Measurements from ENCODE around the gene WDFY3.

Gene WDFY3

DNA sequence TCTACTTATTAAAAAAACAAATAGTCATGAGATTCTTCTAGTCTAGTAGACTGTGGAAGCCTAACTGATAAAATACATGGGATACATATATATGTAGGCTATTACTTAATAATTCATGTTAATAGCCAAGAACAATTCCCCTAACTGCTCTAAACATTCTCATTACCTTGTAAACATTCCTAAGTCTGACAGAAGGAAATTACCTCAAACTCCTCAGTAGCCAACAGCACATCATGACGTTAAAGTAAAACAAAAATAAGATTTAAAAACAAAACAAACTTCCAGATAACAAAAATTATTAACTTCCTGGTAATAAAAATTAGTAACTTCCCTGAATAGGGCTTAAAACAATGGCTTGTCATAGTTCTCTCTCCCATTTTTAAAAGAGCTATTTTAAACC is 109.2 kb downstream of the WDFY3 start:
- Histone ChIP-seq H3K27me3 (ENCODE audit: insufficient read depth, poor library complexity, severe bottlenecking) (no peaks in the 10 kb centered on the region), H3K27ac (replicated peaks) (no peak overlapping the region), H3K4me3 (replicated peaks; ENCODE audit: insufficient read depth, low read length) (no peak overlapping the region)
- no peak for DNase-seq (ENCODE audit: low read depth in 1 of 2, low spot score in 1 of 2)
- TF ChIP-seq, protein P1, sequence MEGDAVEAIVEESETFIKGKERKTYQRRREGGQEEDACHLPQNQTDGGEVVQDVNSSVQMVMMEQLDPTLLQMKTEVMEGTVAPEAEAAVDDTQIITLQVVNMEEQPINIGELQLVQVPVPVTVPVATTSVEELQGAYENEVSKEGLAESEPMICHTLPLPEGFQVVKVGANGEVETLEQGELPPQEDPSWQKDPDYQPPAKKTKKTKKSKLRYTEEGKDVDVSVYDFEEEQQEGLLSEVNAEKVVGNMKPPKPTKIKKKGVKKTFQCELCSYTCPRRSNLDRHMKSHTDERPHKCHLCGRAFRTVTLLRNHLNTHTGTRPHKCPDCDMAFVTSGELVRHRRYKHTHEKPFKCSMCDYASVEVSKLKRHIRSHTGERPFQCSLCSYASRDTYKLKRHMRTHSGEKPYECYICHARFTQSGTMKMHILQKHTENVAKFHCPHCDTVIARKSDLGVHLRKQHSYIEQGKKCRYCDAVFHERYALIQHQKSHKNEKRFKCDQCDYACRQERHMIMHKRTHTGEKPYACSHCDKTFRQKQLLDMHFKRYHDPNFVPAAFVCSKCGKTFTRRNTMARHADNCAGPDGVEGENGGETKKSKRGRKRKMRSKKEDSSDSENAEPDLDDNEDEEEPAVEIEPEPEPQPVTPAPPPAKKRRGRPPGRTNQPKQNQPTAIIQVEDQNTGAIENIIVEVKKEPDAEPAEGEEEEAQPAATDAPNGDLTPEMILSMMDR (IDR thresholded peaks at IDR 0.05; ENCODE audit: insufficient read depth, low read length), result no peak
- TF ChIP-seq, protein P2, sequence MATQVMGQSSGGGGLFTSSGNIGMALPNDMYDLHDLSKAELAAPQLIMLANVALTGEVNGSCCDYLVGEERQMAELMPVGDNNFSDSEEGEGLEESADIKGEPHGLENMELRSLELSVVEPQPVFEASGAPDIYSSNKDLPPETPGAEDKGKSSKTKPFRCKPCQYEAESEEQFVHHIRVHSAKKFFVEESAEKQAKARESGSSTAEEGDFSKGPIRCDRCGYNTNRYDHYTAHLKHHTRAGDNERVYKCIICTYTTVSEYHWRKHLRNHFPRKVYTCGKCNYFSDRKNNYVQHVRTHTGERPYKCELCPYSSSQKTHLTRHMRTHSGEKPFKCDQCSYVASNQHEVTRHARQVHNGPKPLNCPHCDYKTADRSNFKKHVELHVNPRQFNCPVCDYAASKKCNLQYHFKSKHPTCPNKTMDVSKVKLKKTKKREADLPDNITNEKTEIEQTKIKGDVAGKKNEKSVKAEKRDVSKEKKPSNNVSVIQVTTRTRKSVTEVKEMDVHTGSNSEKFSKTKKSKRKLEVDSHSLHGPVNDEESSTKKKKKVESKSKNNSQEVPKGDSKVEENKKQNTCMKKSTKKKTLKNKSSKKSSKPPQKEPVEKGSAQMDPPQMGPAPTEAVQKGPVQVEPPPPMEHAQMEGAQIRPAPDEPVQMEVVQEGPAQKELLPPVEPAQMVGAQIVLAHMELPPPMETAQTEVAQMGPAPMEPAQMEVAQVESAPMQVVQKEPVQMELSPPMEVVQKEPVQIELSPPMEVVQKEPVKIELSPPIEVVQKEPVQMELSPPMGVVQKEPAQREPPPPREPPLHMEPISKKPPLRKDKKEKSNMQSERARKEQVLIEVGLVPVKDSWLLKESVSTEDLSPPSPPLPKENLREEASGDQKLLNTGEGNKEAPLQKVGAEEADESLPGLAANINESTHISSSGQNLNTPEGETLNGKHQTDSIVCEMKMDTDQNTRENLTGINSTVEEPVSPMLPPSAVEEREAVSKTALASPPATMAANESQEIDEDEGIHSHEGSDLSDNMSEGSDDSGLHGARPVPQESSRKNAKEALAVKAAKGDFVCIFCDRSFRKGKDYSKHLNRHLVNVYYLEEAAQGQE (IDR thresholded peaks at IDR 0.05; ENCODE audit: insufficient replicate concordance, low read depth), result no peak
- TF ChIP-seq GABPA (IDR thresholded peaks at IDR 0.05; ENCODE audit: low read depth) (no peak), POLR2AphosphoS5 (IDR thresholded peaks at IDR 0.05; ENCODE audit: low read depth) (no peak), SPI1 (IDR thresholded peaks at IDR 0.05; ENCODE audit: borderline replicate concordance, low read depth) (no peak)

DNA sequence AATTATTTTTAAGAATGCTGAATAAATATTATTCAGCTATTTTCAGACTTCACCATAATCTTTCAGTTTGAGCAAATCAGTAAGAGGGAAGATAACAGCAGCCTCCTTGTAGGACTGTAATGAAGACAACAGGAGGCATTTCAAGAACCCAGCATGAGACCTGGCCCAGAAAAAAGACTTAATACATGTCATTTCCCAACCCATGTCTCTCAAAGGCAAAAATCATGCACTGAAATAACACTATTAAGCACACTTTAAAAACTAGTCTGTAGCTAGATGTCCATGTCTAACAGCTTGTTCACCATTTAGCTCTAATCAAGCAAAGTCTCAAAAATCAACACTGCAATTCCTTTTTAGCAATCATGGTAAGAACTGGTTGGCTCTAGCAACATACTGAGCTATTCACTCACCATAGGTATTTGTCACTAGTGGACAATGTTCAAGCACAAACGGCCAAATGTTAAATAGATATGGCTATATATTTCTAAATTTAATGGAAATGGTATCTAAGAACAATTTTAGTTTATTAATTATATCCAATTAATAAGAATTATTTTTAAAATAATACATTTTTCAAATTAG is 109.9 kb downstream of the WDFY3 start:
- TF ChIP-seq, protein P1 (IDR thresholded peaks at IDR 0.05; ENCODE audit: insufficient read depth, low read length), result no peak
- TF ChIP-seq GABPA (IDR thresholded peaks at IDR 0.05; ENCODE audit: low read depth) (no peak), SPI1 (IDR thresholded peaks at IDR 0.05; ENCODE audit: borderline replicate concordance, low read depth) (no peak), POLR2AphosphoS5 (IDR thresholded peaks at IDR 0.05; ENCODE audit: low read depth) (no peak)
- TF ChIP-seq, protein P2 (IDR thresholded peaks at IDR 0.05; ENCODE audit: insufficient replicate concordance, low read depth), result no peak
- no peak for DNase-seq (ENCODE audit: low read depth in 1 of 2, low spot score in 1 of 2)
- Histone ChIP-seq H3K27me3 (ENCODE audit: insufficient read depth, poor library complexity, severe bottlenecking) (no peaks in the 10 kb centered on the region), H3K4me3 (replicated peaks; ENCODE audit: insufficient read depth, low read length) (no peak overlapping the region), H3K27ac (replicated peaks) (no peak overlapping the region)

DNA sequence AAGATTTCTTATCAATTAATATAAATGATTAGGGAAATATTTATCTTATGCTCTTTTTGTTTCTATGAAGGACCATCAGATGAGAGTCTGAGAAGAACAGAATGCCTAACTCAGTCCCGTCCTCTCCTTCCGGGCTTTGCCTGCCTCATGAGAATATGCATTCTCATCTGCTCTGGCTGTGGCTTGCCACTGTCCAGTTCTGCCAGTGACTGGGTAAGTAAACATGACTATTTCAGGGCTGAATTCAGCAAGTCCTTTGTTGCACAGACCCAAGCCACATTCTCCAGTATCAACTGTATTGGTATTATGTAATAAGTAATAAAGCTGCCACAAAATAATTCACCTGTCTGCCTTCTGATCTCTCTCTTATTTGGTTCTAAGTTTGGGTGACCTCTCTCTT is 110.7 kb downstream of the WDFY3 start:
- no peak for DNase-seq (ENCODE audit: low read depth in 1 of 2, low spot score in 1 of 2)
- H3K27ac ChIP-seq (replicated peaks), result no peak overlapping the region
- no peak overlapping the region for H3K4me3 ChIP-seq (replicated peaks; ENCODE audit: insufficient read depth, low read length)
- TF ChIP-seq, protein P2 (IDR thresholded peaks at IDR 0.05; ENCODE audit: insufficient replicate concordance, low read depth), result no peak
- no peak for TF ChIP-seq POLR2AphosphoS5 (IDR thresholded peaks at IDR 0.05; ENCODE audit: low read depth)
- TF ChIP-seq, protein P1 (IDR thresholded peaks at IDR 0.05; ENCODE audit: insufficient read depth, low read length), result no peak
- TF ChIP-seq SPI1 (IDR thresholded peaks at IDR 0.05; ENCODE audit: borderline replicate concordance, low read depth), result no peak
- TF ChIP-seq GABPA (IDR thresholded peaks at IDR 0.05; ENCODE audit: low read depth), result no peak
- H3K27me3 ChIP-seq (ENCODE audit: insufficient read depth, poor library complexity, severe bottlenecking), result no peaks in the 10 kb centered on the region

Measured in HL-60 (cell line).